Psoas muscle (tissue), 8 donors: ENCODE measurements around the gene INF2. TPM values are rescaled to one million over a fixed set of nuclear protein-coding genes. Genes with fewer than 3 reads are reported as not detected.

Source experiments
- ATAC-seq, 4 donors: fragments of 200-7000 bp; cut with Tn5 transposase; one replicate each; pipeline ENCODE4 v1.9.1; 2020; ENCODE audit warnings: moderate library complexity in 3 of 4, mild to moderate bottlenecking in 2 of 4
- DNase-seq, 2 donors: peaks; one replicate each; pipeline ENCODE4 v3.0.0-alpha.2; 2020
- H3K27ac ChIP-seq: fragments of 200-600 bp; one replicate; pipeline ENCODE4 v1.8.0; 2022
- H3K27me3 ChIP-seq, 3 donors: fragments of 200-600 bp in 1 of 3; one replicate each; pipeline versions ENCODE4 v1.6.1 to v1.8.0; 2013 to 2022; ENCODE audit warnings: low read length in 2 of 3, mild to moderate bottlenecking in 2 of 3, moderate library complexity in 1 of 3; ENCODE audit not compliant: insufficient read depth in 3 of 3
- H3K36me3 ChIP-seq, 2 donors: fragments of 200-600 bp in 1 of 2; one replicate each; pipeline versions ENCODE4 v1.6.1 to v1.8.0; 2013 to 2022; ENCODE audit warnings: low read depth in 1 of 2, mild to moderate bottlenecking in 1 of 2, moderate library complexity in 1 of 2; ENCODE audit not compliant: insufficient read depth in 1 of 2
- H3K4me1 ChIP-seq: fragments of 200-600 bp; one replicate; pipeline ENCODE4 v1.8.0; 2022
- H3K4me3 ChIP-seq: fragments of 200-600 bp; one replicate; pipeline ENCODE4 v1.8.0; 2022; ENCODE audit warnings: mild to moderate bottlenecking
- H3K9me3 ChIP-seq: fragments of 200-600 bp; one replicate; pipeline ENCODE4 v1.8.0; 2022
- CTCF ChIP-seq: fragments of 200-600 bp; IDR thresholded peaks from one replicate; pipeline ENCODE4 v1.8.0; 2022; ENCODE audit warnings: antibody characterized with exemption
- WGBS, 3 donors: extraction: QIAGEN DNeasy Blood & Tissue Kit; methylation state at CpG; one replicate each; pipeline versions ENCODE4 v1.1.6 to v1.1.7; 2013; 5-methylcytosine and 5-hydroxymethylcytosine counted together
- intact Hi-C, 2 donors: fragments of 100-400 bp; cut with DNase I; formaldehyde crosslinking; loops; one replicate each; pipeline versions ENCODE4 v1.11.0 to v1.14.2; 2022
- polyA plus RNA-seq, 3 donors: library from polyadenylated mRNA; stranded (reverse); fragments of 200-250 nt; gene quantifications; one replicate each; pipeline ENCODE4 v1.2.3, GENCODE V29; 2013
- total RNA-seq, 4 donors: library from RNA; stranded (reverse); fragmentation: NEBNext Ultra II Directional in 2 of 4; extraction: Animal tissue kit (Norgen Biotek cat#: 25700) in 2 of 4; gene quantifications; one replicate each; pipeline versions ENCODE4 v1.2.1 to v1.2.4, GENCODE V29; 2021 to 2023
- donor health status: healthy with polysubstance abuse.
- donor health status: DM: no; HTN: no; CAD: no; lungs with moderate emphysema.
- donor health status: Bipolar disorder and iron deficiency.
- donor health status: healthy.
- donor health status: DM: yes; HTN: yes; CAD: no.
- donor health status: DM: no; HTN: no; CAD: no.
- donor health status: DM: no; HTN: no; CAD: no.
- donor health status: DM: yes; HTN: yes; CAD: no.

The INF2 gene
- total and polyA plus RNA-seq, 7 donors, result 12.0 to 29.1 (median 21.6) TPM

GRCh38 chr14:104685998-104686610 is 3.3 kb upstream of the INF2 start:
- peak in 1 of 2 donors; percentile 4 for DNase-seq
- ATAC-seq, result no peak
- no peaks in the 10 kb centered on the region for H3K27me3 ChIP-seq
- H3K9me3 ChIP-seq, result no peaks in the 10 kb centered on the region
- intact Hi-C loops, result loop anchor here in 1 of 2 donors (10.0 kb wide), 1 partner anchor 809 kb away; the partner anchor contains the start of gene TEDC1
- TF ChIP-seq CTCF, result no peak
- H3K36me3 ChIP-seq, result no peaks in the 10 kb centered on the region
- 94 to 100% (median 100%) methylated on average over 2 of the region's 2 CpGs for WGBS, 3 donors
- H3K27ac ChIP-seq, result no peak overlapping the region
- H3K4me3 ChIP-seq, result no peak overlapping the region
- H3K4me1 ChIP-seq, result peaks cover 43% of the 10 kb centered on the region

- no peak overlapping the region for H3K27ac ChIP-seq
- intact Hi-C loops, result loop anchor here in 1 of 2 donors (10.0 kb wide), 1 partner anchor 808 kb away; the partner anchor contains the start of gene TEDC1
- ATAC-seq, result no peak
Observed at GRCh38 chr14:104686624-104687517, 2.5 kb upstream of the INF2 start.

GRCh38 chr14:104687601-104688504 is 1.6 kb upstream of the INF2 start:
- Histone ChIP-seq H3K4me1 (peaks cover 37% of the 10 kb centered on the region), H3K36me3 (no peaks in the 10 kb centered on the region), H3K27ac (peak overlapping the region; percentile 94), H3K4me3 (peak overlapping the region; percentile 91), H3K9me3 (no peaks in the 10 kb centered on the region), H3K27me3 (no peaks in the 10 kb centered on the region)
- intact Hi-C loops, result loop anchor here in 1 of 2 donors (10.0 kb wide), 1 partner anchor 807 kb away; the partner anchor contains the start of gene TEDC1
- ATAC-seq, result peak; percentile 89 to 95 (median 92)
- TF ChIP-seq CTCF, result no peak
- 24 to 25% (median 25%) methylated on average over 29 to 31 of the region's 31 CpGs for WGBS, 3 donors
- peak; percentile 87 to 94 for DNase-seq

More at GRCh38 chr14:104686624-104687517, 2.5 kb upstream of the INF2 start:
- no peaks in the 10 kb centered on the region for H3K27me3 ChIP-seq
- H3K36me3 ChIP-seq, result no peaks in the 10 kb centered on the region
- 76 to 79% (median 79%) methylated on average over 20 of the region's 20 CpGs for WGBS, 3 donors
- no peak for TF ChIP-seq CTCF
- no peaks in the 10 kb centered on the region for H3K9me3 ChIP-seq
- peak in 1 of 2 donors; percentile 48 for DNase-seq
- peaks cover 37% of the 10 kb centered on the region for H3K4me1 ChIP-seq
- H3K4me3 ChIP-seq, result no peak overlapping the region

GRCh38 chr14:104688505-104689108 is 811 bp upstream of the INF2 start:
- Histone ChIP-seq H3K4me1 (peaks cover 37% of the 10 kb centered on the region), H3K27ac (peak overlapping the region; percentile 94), H3K9me3 (no peaks in the 10 kb centered on the region), H3K4me3 (peak overlapping the region; percentile 91), H3K27me3 (no peaks in the 10 kb centered on the region), H3K36me3 (no peaks in the 10 kb centered on the region)
- no peak for TF ChIP-seq CTCF
- ATAC-seq, result peak; percentile 33 to 60 (median 40)
- DNase-seq, result peak; percentile 61 to 74
- intact Hi-C loops, result loop anchor here in 1 of 2 donors (10.0 kb wide), 1 partner anchor 806 kb away; the partner anchor contains the start of gene TEDC1
- WGBS, 3 donors, result 12 to 20% (median 18%) methylated on average over 24 of the region's 24 CpGs
